Measurements from ENCODE around the gene EFCAB12. TPM values are rescaled to one million over a fixed set of nuclear protein-coding genes. Genes with fewer than 3 reads are reported as not detected.

The EFCAB12 gene
- total and polyA plus RNA-seq, 10 of the 15 experiments (the other 5 are each of a cell fraction or from before 2014, with no cell fraction given), result 0.02 to 0.85 (median 0.33) TPM

DNA sequence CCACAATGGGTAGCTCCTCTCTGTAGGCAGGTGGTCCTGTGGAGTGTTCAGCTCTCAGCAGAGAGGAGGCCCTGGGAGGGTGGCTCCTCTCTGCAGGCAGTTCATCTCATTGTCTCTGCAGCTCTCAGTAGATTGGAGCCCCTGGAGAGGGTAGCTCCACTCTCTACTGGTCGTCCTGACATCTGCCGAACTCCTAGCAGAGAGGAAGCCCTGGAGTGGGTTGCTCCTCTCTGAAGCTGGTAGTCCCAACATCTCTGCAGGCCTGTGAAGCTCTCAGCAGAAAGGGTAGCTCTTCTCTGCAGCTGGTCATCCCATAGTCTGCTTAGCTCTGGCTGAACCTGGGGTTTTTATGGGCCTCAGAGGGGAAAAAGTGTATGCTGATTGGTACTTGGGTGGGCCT lies 50.8 kb downstream of the EFCAB12 start (continued):
- TF ChIP-seq IKZF2 (IDR thresholded peaks at IDR 0.05) (no peak), DPF2 (IDR thresholded peaks at IDR 0.05) (no peak), POLR2AphosphoS2 (IDR thresholded peaks at IDR 0.05; ENCODE audit: low read depth, low read length) (no peak)
- TF ChIP-seq, protein P1, sequence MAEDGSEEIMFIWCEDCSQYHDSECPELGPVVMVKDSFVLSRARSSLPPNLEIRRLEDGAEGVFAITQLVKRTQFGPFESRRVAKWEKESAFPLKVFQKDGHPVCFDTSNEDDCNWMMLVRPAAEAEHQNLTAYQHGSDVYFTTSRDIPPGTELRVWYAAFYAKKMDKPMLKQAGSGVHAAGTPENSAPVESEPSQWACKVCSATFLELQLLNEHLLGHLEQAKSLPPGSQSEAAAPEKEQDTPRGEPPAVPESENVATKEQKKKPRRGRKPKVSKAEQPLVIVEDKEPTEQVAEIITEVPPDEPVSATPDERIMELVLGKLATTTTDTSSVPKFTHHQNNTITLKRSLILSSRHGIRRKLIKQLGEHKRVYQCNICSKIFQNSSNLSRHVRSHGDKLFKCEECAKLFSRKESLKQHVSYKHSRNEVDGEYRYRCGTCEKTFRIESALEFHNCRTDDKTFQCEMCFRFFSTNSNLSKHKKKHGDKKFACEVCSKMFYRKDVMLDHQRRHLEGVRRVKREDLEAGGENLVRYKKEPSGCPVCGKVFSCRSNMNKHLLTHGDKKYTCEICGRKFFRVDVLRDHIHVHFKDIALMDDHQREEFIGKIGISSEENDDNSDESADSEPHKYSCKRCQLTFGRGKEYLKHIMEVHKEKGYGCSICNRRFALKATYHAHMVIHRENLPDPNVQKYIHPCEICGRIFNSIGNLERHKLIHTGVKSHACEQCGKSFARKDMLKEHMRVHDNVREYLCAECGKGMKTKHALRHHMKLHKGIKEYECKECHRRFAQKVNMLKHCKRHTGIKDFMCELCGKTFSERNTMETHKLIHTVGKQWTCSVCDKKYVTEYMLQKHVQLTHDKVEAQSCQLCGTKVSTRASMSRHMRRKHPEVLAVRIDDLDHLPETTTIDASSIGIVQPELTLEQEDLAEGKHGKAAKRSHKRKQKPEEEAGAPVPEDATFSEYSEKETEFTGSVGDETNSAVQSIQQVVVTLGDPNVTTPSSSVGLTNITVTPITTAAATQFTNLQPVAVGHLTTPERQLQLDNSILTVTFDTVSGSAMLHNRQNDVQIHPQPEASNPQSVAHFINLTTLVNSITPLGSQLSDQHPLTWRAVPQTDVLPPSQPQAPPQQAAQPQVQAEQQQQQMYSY (CRISPR knock-in tag; IDR thresholded peaks at IDR 0.05), result no peak
- TF ChIP-seq, protein P2, sequence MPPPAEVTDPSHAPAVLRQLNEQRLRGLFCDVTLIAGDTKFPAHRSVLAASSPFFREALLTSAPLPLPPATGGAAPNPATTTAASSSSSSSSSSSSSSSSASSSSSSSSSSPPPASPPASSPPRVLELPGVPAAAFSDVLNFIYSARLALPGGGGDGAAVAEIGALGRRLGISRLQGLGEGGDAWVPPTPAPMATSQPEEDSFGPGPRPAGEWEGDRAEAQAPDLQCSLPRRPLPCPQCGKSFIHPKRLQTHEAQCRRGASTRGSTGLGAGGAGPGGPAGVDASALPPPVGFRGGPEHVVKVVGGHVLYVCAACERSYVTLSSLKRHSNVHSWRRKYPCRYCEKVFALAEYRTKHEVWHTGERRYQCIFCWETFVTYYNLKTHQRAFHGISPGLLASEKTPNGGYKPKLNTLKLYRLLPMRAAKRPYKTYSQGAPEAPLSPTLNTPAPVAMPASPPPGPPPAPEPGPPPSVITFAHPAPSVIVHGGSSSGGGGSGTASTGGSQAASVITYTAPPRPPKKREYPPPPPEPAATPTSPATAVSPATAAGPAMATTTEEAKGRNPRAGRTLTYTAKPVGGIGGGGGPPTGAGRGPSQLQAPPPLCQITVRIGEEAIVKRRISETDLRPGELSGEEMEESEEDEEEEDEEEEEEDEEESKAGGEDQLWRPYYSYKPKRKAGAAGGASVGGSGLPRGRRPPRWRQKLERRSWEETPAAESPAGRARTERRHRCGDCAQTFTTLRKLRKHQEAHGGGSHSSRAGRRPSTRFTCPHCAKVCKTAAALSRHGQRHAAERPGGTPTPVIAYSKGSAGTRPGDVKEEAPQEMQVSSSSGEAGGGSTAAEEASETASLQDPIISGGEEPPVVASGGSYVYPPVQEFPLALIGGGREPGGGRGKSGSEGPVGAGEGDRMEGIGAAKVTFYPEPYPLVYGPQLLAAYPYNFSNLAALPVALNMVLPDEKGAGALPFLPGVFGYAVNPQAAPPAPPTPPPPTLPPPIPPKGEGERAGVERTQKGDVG (CRISPR knock-in tag; IDR thresholded peaks at IDR 0.05), result no peak

DNA sequence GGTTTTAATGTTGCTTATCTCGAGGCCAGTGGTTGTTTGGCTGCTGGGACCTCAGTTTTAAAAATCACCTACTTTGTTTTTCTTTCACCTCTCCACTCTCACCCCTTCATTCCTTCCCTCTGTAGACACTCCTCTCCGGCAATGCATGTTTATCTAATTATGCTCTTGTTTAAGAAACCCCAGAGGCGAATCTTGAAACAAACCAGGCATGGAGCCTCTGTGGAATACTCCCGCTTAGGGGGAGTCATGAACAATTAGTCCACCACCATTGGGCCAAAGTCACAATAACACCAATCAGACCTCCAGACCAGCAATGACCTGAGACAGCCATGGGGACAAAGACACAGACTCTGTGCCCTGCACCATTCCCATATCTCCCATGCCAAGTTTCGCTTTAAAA lies 53.3 kb downstream of the EFCAB12 start:
- no peak overlapping the region for H3K4me2 ChIP-seq (ENCODE audit: control insufficient read depth, insufficient read depth)
- no peak overlapping the region for H2AFZ ChIP-seq (ENCODE audit: control insufficient read depth, low read depth, low read length)
- ChIA-PET SMC1A (ENCODE audit: uncharacterized antibody, unreplicated experiment) (interaction anchor here (2.1 kb wide), 1 partner anchor 8 kb away, joined by 7 read pairs; no protein-coding TSS in a partner anchor), CTCF (no interaction called here), POLR2A (no interaction called here), RAD21 (ENCODE audit: unreplicated experiment) (interaction anchor here (0.7 to 1.1 kb wide), 2 partner anchors 53 to 148 kb away, joined by 3 read pairs; partner anchors contain the start of gene EFCAB12)
- FAIRE-seq (no peak), ATAC-seq (no peak), DNase-seq (ENCODE audit: low read depth, low spot score) (no peak)
- in situ Hi-C loops (cut with MboI), result no loop called here
- H3K36me3 ChIP-seq (ENCODE audit: control insufficient read depth in 2 of 2, insufficient read depth in 2 of 2, low read length in 1 of 2), result no peaks in the 10 kb centered on the region
- H3K27me3 ChIP-seq (replicated peaks in 1 of 2; ENCODE audit: control insufficient read depth in 2 of 2, insufficient read depth in 2 of 2, low read length in 1 of 2), result no peaks in the 10 kb centered on the region
- no peak overlapping the region for H3K4me3 ChIP-seq
- H3K4me1 ChIP-seq (ENCODE audit: control insufficient read depth, insufficient read depth, low read length), result no peaks in the 10 kb centered on the region
- no TSS peak for BruUV-seq (replicated peaks)
- H3K9ac ChIP-seq (ENCODE audit: control insufficient read depth, insufficient read depth, low read length), result no peak overlapping the region
- intact Hi-C loops (cut with micrococcal nuclease; ENCODE audit: unreplicated experiment), result no loop called here
- H3K9me3 ChIP-seq (replicated peaks; ENCODE audit: control insufficient read depth, insufficient read depth, low read length), result peaks cover 6% of the 10 kb centered on the region; the same call in 2 of the 3 replicates
- 43% methylated on average over 5 of the region's 5 CpGs for WGBS (ENCODE audit: insufficient coverage, insufficient replicate concordance, low lambda C conversion rate, missing lambda C conversion rate)
- no peak overlapping the region for H3K27ac ChIP-seq (ENCODE audit: control insufficient read depth, insufficient read depth)
- no peaks in the 10 kb centered on the region for H4K20me1 ChIP-seq (ENCODE audit: control insufficient read depth, insufficient read depth)
- H3K79me2 ChIP-seq (ENCODE audit: control insufficient read depth, insufficient read depth, low read length), result no peaks in the 10 kb centered on the region
- TF ChIP-seq STAT1 (conservative IDR thresholded peaks at IDR 0.05), result no peak
- no peak for TF ChIP-seq BMI1 (IDR thresholded peaks at IDR 0.05; ENCODE audit: borderline replicate concordance)
- TF ChIP-seq HCFC1 (IDR thresholded peaks at IDR 0.05; ENCODE audit: low read length), result no peak
- no peak for TF ChIP-seq PAX5 (IDR thresholded peaks at IDR 0.05; ENCODE audit: borderline replicate concordance, low read depth, low read length)
- TF ChIP-seq, protein P3, sequence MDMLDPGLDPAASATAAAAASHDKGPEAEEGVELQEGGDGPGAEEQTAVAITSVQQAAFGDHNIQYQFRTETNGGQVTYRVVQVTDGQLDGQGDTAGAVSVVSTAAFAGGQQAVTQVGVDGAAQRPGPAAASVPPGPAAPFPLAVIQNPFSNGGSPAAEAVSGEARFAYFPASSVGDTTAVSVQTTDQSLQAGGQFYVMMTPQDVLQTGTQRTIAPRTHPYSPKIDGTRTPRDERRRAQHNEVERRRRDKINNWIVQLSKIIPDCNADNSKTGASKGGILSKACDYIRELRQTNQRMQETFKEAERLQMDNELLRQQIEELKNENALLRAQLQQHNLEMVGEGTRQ (IDR thresholded peaks at IDR 0.05; ENCODE audit: borderline replicate concordance, low read depth, low read length), result no peak
- TF ChIP-seq KDM1A (IDR thresholded peaks at IDR 0.05; ENCODE audit: borderline replicate concordance), result no peak
- no peak for TF ChIP-seq LARP7 (IDR thresholded peaks at IDR 0.05)

Data from GM12878 (cell line).